IPS DF 4.7 (cell line): ENCODE results near the gene C19orf85.
"Not testable (repeated sequence)": the region's sequence is repeated elsewhere in the genome, so short reads cannot be mapped to it uniquely, and the experiment has no call there.

Source experiments
- DNase-seq: peaks from one replicate; pipeline ENCODE4 v3.0.0-alpha.2; 2013; ENCODE audit warnings: low spot score; ENCODE audit errors: extremely low read depth

The C19orf85 gene

DNA sequence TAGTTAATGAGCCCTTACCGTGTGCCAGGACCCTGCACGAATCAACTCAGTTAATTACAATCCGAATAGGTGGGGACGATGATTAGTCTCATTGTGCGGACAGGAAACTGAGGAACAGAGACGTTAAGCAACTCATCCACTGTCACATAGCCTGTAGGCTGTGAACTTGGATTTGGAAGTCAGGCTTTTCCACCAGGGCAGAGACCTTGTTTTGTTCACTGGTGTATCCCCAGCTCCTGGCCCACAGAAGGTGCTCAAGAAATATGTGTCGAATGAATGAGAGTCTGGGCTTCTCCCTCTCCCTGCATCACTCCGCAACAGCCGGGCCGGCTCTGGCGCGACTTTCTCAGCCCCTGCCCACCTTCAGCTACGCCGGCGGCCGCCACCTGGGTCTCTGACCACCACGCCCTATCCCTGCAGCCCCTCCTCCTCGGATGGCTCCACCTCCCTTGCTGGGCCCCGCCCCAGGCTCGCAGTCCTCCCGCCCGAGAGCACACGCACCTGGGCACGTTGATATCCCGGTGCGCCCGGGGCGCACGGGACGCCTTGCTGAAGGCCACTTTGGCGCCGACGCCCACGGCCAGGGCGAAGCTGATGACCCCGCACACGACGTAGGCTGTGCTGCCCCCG lies 22.7 kb downstream of the C19orf85 start:
- DNase-seq, result no peak

DNA sequence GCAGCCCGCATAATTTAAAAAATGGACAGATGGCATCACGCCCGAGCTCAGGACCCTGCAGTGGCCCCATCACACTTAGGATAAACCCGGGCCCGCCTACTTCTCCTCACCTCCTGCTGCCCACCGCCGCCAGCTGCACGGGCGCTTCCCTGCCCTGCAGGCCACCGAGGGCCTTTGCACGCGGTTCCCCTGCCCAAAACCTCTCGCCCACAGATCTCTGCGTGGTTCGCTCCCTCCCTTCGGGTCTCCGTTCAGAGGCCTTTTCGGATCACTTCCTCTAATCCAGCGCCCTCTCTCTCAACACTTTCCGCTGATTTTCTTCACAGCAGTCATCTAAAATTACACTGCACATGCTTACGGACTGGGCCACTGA lies 23.2 kb downstream of the C19orf85 start:
- DNase-seq, result no peak

GRCh38 chr19:55440411-55441105 lies 24.0 kb downstream of the C19orf85 start:
- no peak for DNase-seq

DNA sequence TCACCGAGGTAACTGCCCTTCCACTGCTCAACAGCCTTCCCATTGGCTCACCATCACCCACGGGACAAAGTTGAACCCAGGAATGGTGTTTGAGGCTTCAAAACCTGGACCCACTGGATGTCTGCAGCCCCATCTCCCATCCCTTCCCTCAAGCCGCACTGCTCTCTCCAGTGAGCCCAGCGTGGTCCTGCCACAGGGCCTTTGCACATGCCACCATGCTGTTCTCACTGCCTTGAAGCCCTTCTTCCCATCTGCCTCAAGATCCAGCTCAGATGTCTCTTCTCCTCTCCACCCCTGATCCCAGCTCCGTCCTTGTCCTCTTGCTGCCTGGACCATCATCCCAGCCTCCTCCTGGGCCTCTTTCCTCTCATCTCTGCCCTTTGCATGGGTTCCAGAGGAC lies 25.5 kb downstream of the C19orf85 start:
- DNase-seq, result no peak

DNA sequence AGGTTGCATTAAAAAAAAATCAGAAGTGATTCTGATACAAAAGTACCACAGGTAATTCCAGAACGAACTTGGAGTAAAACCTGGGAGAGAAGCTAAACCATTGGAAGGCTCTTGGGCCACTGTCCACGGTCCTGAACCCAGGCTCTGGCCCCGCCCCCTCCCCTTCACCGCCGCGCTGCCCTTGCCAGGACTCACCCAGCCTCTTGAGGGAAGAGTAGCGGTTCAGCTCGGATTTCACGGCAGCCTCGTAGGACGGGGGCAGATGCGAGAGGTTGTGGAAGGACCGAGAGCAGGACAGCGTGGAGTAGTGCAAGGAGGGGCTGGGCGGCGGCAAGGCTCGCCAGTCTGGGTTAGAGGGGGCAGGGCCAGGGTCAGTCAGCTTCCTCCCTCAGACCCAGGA lies 27.1 kb downstream of the C19orf85 start:
- no peak for DNase-seq

DNA sequence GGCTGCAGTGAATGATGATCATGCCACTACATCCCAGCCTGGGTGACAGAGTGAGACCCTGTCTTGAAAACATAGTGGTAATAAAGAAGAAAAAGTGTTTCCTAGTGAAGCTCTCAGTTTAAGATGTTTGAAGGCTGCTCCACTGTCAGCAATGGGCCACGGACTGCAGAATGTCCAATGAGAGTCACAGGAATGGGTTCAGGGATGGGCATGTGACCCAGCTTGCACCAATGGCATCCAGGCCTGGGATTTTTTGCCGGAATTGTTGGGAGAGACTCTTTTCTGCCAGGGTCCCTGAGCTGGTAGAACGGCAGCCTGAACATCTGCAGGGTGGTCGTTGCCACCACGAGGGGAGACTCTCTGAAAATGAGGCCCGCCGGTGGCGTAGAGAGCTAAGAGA lies 27.7 kb downstream of the C19orf85 start:
- no peak for DNase-seq

- DNase-seq, result no peak
Measured at GRCh38 chr19:55435020-55435419, 29.5 kb downstream of the C19orf85 start.

DNA sequence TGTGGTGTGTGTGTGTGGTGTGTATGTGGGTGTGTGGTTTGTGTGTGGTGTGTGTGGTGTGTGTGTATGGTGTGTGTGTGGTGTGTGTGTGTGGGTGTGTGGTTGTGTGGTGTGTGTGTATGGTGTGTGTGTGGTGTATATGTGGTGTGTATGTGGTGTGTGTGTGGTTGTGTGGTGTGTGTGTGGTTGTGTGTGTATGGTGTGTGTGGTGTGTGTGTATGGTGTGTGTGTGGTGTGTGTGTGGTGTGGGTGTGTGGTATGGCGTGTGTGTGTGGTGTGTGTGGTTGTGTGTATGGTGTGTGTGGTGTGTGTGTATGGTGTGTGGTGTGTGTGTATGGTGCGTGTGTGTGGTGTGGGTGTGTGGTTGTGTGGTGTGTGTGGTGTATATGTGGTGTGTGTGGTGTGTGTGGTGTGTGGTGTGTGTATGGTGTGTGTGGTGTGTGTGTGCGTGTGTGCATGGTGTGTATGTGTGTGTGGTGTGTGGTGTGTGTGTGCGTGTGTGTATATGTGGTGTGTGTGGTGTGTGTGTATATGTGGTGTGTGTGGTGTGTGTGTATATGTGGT lies 30.1 kb downstream of the C19orf85 start:
- no peak for DNase-seq

GRCh38 chr19:55433292-55433691 lies 31.3 kb downstream of the C19orf85 start:
- no peak for DNase-seq

DNA sequence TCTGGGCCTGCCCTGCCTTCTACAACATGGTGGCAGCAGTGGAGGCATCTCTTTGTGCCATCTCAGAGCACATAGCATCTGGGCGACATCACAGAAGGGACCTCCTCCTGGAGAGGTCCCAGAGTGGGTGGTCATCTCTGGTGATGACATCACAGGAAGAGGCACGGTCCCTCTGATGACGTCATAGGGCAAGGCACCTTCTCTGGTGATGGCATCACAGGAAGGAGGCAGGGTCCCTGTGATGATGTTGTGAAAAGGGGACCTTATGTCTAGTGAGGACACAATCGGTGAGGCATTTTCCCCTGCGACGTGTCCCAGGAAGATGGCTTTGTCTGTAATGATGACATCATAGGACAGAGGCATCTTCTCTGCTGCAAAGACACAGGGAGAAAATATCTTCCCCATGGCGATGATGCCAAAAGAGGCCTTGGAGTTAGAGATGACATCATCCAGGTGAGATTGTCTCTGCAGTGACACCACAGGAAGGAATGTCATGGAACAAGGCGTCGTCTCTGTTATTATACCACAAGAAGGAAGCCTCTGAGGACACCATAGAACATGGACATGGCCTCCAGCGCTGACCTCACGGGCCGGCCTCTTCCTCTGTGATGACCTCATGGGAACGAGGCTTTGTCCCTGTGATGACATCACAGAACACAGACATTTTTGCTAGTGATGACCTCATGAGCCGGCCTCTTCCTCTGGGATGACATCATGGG lies 32.2 kb downstream of the C19orf85 start:
- no peak for DNase-seq

DNA sequence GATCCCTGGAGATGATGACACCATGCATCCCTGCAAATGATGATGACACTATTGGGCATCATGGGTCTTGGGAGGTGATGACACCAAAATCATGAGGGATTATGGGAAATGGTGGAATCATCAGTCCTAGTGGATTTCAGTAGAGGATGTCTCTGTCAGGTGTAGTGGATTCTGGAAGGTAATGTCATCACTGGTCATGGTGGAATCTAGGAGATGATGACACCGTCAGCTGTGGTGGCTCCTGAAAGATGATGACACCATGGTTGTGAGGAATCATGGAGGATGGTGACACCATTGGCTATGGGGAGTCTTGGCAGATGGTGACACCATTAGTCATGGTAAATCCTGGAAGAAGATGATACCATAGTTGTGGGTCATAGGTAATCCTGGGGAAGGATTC lies 33.4 kb downstream of the C19orf85 start:
- no peak for DNase-seq

DNA sequence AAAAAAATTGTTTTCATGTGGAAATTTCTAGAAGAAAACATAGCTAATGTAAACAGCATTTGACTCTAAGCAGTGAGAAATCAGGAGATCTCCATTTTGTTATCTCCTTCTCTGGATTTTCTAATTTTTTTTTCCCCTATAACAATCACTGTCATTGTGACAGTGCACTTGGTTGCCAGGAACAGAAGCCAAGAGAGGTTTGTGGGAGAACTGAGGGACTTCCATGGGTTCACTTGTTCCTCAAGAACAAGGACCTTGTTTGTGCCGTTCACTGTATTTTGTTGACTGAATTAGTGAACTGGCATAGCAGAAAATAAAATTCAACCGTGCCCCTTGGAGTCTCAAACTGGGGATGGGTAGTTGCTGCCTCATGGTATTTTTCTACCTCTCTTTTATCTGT lies 38.5 kb downstream of the C19orf85 start:
- DNase-seq, result no peak

- no peak for DNase-seq
Measured at GRCh38 chr19:55424518-55424917, 40.0 kb downstream of the C19orf85 start.

DNA sequence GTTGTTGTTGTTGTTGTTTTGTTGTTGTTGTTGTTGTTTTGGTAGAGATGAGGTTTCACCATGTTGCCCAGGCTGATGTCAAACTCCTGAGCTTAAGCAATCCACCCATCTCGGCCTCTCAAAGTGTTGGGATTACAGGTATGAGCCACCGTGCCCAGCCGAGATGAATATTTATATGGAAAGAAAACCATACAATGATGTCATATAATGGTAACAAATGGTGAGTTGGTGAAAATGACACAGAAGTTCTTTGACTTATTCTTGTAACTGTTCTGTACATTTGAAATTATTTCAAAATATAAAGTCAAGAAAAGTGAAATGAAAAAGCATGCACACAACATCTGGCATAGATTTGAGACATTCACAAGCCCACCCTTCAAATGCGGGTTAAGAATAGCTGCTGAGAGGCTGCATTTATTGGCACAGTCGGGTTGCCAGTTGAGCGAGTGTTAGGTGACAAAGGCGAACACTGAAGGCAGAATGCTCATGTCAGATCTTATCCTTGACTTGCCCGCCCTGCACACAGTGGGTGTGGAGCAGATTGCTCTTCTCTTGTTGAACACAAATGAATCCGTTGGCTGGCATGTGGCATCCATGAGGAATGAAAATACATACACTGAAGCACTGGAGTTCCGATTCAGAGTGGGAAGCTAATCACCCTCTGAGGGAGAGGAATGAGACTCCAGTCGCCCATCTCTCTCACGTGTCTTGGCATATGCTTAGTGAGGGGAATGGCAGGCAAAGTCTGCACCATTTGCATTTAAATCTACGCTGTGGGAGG lies 41.1 kb downstream of the C19orf85 start:
- DNase-seq, result no peak

DNA sequence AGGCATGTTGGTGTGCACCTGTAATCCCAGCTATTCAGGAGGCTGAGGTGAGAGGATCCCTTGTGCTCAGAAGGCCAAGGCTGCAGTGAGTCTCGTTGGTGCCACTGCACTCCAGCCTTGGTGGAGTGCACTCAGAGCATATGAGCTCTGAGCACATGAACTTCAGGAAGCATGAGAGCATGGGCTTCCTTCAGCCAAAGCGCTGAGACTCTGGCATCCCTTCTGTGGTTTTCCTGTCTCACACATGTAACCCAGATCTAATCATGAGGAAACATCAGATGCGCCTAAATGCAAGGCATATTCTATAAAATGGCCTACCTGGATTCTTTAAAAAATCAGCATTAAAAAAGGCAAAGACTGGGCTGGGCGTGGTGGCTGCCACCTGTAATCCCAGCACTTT lies 43.3 kb downstream of the C19orf85 start:
- DNase-seq, result not testable (repeated sequence)

DNA sequence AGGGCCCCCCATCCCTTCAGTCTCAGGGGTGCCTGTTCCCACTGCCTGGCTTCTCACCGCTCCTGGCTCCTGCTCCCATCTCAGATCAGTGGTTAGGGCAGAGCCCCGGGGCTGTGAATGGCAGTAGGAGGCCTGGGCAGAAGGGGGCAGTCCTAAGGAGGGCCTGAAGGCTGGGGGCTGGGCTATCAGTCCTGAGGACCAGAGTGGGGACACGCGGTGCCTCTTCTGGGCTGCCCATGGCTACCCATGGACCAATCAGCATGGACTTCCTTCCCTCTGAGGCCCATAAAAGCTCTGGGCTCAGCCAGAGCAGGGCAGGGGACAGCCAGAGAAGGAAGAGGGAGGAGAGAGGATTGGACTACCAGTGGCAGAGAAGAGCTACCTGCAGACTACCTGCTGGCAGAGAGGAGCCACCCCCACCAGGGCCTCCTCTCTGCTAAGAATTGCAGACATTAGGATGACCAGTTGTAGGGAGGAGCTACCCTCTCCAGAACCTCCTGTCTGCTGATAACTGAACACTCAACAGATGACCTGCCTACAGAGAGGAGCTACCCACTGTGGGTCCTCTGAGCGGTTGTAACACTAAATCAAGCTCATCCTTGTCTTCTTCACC lies 44.8 kb downstream of the C19orf85 start:
- no peak for DNase-seq

DNA sequence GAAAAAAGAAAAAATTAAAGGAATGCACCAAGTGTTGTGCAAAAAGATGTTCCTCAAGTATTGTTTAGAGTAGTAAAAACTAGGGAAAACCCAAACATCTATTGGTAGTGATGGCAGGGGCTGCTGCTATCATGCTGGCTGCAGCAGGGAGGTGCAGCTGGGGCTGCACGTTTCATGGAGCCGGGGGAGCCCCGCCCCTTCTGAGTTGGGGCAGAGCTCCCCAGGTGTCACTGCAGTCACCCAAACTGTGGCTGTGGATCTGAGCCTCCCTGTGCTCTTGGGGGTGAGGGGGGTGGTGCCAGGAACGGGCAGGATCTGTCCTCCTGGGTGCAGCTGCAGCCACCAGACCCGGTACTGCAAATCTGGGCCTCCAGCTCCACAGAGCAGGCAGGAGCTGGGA lies 45.4 kb downstream of the C19orf85 start:
- DNase-seq, result no peak

DNA sequence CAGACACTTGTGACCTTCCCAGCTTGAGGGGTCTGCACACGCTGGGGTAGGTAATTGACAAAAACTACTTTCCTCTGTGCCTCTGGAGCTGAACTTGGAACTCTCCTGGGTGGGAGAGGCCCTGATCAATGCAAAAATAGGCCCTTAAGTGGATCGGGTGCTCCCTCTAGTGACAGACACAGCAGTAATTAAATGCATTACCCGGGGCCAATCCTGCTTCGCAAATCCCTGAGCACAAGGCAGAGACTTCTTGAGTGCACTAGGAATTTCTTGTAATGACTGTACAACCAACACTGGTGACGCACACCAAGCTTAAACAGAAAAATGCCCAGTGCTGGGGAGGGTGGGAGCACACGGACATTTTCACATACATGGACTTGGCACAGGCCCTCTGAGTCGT lies 46.4 kb downstream of the C19orf85 start:
- no peak for DNase-seq
